OCI-M2 (cell line): Measurements from ENCODE around the gene CDH26.

Experiments
- DNase-seq: peaks from one replicate; lab custom pipeline; 2025; ENCODE audit not compliant: unreplicated experiment; lab: John Stamatoyannopoulos, UW

Gene CDH26

DNA sequence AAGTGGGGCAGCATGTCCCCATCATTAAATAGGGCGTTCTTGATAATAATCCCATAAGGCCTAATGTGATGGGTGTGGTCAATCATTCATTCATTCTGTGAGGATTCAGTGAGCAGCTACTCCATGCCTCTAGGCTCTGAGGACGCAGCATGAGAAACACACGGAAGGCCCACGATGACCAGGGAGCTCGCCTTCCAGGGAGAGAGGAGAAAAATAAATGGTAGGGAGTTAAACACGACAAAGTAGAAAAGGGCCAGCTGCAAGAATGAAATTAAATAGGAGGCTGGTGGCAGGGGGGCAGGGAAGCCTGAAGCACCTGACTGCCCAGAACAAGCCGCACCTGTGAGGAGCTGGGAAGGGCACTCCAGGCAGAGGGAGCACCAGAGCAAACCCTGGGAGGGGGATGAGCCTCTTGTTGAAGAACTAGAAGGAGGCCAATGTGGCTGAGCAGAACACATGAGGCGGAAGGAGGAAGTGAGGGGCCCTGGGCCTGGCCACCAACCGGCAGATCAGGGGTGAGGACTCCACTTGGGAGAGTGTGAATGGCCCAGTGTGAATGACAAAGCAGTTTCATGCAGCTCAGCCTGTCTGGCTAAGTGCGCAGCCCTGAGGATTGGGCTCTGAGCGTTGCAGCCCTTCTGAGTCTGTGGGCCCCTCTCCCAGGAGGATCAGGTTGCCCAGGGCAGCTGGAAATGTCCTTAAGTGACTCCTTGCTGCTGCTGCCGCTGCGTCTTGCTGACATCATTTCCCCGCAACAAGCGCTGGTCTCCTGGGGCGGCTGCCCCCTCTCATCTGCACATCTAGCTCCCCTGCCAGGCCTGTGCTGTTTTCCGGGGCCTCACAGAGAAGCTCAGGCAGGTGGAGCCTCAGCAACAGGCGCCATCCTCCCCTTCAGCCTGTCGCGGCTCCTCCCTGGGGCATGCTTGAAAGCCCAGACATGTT is 99.9 kb downstream of the CDH26 start:
- no peak for DNase-seq

DNA sequence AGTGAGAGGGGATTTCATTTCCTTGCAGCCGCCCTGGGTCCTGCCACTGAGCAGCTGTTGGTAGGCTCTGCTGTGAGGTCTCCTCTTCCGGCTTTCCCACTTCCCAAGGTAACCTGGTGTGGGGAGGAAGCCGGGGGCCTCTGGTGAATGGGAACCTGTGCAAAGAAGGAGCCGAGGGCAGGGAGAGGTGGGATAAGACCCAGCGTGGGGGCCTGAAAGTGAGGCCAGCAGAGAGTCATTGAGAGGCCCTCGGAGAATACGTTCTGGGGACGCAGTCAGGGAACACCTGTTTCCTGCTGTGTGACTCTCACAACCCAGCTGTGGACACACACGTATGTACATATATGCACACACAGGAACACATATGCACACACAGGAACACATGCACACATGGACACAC is 100.7 kb downstream of the CDH26 start:
- no peak for DNase-seq

DNA sequence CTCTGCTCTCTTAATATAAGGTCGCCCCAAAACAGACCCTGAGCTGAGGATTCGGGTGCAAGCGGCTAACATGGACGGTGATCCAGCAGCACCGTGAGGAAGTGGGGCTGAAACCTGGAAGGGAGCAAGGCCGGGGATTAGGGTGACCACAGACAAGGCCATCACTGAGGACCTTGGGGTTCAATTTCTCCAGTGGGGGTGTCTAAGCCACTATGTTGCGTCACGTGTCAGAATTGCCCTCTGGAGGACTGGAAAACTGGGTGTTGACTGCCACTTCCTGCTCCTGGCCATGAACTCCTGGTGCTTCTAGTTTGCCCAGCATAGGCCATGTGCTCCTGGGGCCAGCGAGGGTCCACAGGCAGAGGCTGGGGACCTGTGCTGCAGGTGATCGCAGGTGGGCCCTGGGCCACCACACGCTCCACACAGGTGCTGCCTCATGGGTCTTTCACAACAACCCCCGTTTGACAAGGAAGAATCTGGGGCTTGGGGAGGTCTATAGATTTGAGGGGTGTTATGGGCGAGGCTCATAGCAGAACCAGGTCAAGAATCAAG is 101.9 kb downstream of the CDH26 start:
- DNase-seq, result no peak

DNA sequence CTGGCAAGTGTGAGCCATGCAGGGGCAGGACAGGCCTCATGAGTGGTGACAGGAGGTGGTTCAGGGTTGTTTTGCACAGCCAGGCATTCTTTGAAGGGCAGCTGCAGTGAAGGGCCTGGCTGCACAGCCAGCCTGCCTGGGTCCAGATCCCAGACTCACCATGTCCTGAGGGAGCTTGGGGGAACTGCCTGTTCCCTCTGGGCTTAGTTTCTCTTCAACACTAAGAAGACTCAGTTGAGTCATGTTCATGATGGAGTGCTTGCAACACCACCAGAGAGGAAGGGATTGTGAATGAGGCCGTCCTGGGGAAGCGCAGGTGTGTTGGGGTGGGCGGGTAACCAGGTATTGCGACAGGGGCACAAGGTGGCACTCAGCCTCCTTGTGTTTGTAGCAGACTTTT is 102.4 kb downstream of the CDH26 start:
- DNase-seq, result no peak

DNA sequence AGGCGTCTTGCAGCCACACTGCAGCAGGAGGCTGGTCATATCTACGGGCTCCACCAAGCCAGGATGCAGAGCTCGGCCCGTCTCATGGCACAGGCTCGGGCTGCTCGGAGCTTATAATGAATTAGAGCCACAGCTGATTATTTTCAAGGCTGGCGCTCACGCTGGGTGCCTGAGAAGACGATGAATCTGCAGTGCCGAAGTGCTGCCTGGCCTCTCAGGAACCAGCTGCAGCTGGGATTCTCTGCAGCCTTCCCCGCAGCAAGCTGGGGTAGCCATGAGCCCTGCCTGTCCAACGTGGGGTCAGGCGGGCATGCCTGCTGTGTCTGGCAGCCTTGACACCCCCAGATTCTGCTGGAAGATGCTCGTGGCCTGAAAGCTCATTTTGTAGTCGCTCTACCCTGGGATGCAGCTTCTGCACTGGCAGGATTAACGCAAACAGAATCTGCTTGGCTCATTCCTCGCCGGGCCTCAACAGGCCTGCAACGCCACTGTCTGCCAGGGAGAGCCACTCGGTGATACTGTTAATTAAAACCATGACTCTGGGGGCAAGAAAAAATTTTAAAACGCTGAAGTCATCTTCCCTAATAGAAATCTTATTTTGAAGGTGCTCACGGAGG is 104.3 kb downstream of the CDH26 start:
- DNase-seq, result no peak

DNA sequence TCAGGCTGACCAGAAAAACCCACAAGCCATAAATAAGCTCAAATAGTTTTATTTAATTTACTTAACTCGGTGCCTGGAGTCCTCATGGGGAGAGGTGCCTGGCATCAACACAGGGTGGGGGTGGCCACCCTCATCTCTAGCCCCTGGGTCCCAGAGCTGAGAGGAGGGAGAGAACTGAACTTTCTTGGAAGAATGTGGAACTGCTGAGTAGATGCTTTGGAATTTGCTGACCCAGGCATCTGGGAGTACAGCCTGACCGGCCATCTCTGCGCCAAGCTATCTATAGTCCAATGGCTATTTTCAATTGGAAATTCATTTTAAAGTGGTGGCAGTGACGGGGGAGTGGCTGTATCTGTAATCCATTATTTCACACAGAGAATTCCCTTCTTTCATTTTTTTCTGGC is 104.8 kb downstream of the CDH26 start:
- DNase-seq, result no peak

DNA sequence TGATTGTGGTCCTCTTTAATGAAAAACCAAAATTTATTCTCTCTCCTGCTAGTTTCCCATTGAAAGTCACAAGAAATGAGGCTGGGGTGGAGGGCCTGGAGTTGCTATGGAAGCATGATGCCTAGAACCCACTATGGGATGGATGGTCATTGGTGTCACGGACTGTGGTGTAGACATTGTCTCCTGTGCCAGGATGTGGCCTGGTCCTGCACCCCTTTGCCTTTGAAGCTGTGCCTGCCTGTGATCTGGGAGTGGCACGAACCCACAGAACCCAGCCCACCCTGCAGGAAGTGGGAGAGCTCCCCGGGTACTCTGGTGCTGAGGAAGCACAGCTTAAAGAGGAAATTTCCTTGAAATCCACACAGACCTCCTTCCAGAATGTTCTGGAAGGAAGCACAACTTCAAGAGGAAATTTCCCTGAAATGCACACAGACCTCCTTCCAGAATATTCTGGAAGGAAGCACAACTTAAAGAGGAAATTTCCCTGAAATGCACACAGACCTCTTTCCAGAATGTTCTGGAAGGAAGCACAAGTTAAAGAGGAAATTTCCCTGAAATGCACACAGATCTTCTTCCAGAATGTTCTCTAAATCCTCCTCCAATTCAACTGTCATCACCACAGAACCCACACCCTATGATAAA is 105.6 kb downstream of the CDH26 start:
- no peak for DNase-seq
